GM19043 (cell line): Measurements from ENCODE around the gene GCC2.
"Not testable (repeated sequence)": the region's sequence is repeated elsewhere in the genome, so short reads cannot be mapped to it uniquely, and the experiment has no call there.

ENCODE experiments used
- ATAC-seq: cut with Tn5 transposase; IDR thresholded peaks from one replicate; pipeline ENCODE4 v1.9.1; 2021; ENCODE audit warnings: low read depth; ENCODE audit not compliant: unreplicated experiment

GCC2 gene

GRCh38 chr2:108444941-108445840, 3.8 kb upstream of the GCC2 start:
- no peak for ATAC-seq

DNA sequence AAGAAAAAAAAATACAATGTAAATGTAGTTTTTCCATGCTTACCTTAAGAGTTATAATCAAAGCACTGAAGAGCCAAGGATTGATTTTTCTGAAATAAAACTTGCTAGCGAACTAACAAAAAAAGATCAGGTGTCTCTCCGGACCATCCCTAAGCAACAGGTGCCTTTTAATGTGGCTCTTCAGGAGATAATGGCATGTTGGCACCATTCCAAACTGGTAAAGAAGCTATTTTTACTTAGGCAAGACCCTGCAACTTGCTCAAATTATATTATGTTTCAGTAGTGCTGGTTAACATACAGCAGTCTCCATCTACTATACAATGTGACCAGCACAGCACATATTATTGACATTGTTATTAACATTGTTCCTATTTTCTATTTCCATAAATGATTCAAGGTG, 2.3 kb upstream of the GCC2 start:
- ATAC-seq, result no peak

DNA sequence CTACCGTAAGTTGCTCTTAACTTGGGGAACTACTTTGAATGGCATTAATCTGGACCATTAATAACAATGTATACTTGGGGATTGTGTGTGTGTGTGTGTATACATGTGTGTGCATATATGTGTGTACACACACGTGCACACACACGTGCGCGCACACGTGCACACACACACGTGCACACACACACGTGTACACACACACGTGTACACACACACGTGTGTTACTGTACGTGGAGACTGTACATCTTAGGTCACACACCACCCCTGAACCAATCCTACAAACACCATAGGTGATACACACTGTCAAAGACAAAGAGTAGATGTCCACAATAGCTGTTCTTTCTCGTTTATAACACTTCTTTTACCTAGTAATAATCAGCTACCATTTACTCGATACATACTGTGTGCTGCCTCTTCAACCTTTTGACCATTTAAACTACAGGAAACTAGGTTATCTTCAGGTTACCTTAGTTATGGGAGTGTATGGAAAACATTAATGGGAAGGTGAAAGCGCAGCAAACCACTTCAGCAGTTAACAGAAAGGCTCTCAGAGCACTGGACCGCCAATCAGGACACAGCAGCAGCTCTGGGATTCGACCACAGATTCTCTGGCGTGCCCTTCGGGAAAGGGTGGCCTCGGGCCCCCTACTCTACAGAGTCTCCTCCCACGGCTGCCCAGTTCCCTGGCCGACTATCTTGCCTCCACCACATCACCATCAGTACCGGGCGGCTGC, 894 bp upstream of the GCC2 start:
- ATAC-seq, result no peak

DNA sequence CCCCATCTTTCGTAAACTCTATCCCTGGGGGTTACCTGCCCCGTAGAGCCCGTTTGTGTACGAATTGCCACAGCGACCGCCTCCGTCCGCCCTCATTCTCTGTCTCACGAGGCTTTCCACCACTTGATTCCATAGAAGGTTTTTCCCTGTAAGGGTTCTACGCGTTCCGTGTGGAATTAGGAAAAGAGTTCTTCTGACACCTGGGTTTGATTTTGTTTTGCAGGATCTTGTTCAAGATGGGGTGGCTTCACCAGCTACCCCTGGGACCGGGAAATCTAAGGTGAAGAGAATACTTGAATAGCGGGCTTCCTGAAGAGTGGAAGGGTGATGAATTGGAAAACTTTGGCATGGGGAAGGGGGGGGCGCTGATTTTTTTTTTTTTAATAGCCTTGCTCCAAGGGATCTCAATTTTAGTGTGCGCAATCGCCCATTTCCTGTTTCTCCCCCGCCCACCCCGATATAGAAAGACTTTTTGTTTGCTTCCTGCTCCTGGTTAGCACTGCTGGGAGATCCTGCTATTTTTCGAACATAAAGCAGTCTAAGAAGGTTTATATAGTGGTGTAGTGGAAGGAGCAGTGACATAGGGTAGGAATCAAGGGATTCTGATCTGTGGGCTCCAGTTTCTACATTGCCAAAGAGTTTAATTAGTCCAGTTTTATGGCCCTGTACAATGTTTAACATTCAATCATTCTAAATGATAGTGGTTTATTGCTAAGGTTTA, 564 bp downstream of the GCC2 start:
- ATAC-seq, result peak; percentile 30

GRCh38 chr2:108450863-108451262, 1.9 kb downstream of the GCC2 start:
- ATAC-seq, result no peak

GRCh38 chr2:108451976-108452375, 3.0 kb downstream of the GCC2 start:
- ATAC-seq, result no peak

DNA sequence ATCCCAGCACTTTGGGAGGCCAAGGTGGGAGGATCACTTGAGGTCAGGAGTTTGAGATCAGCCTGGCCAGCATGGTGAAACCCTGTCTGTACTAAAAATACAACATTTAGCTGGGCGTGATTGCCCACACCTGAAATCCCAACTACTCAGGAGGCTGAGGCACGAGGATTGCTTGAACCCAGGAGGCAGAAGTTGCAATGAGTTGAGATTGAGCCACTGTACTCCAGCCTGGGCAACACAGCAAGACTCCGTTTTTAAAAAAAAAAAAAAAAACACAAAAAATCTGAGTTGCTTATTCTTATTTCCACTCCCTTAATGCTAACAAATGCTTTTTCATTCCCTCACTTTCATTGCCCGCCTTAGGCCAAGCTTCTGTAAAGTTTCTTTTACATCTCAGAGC, 4.5 kb downstream of the GCC2 start:
- ATAC-seq, result not testable (repeated sequence)

GRCh38 chr2:108454440-108454839, 5.4 kb downstream of the GCC2 start:
- ATAC-seq, result no peak

DNA sequence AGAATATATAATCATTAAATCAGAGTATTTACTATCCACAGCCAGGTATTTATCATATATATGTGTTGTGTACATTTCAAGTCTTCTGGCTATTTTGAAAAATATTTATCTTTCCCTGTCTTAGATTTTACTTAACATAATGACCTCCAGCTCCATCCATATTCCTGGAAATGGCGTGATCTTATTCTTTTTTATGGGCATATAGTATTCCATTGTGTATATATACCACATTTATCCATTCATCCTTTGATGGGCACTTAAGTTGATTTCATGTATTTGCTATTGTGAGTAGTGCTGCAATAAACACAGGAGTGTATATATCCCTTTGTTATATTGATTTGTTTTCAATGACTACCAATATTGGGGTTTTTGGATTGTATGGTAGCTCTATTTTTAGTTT, 6.6 kb downstream of the GCC2 start:
- no peak for ATAC-seq

DNA sequence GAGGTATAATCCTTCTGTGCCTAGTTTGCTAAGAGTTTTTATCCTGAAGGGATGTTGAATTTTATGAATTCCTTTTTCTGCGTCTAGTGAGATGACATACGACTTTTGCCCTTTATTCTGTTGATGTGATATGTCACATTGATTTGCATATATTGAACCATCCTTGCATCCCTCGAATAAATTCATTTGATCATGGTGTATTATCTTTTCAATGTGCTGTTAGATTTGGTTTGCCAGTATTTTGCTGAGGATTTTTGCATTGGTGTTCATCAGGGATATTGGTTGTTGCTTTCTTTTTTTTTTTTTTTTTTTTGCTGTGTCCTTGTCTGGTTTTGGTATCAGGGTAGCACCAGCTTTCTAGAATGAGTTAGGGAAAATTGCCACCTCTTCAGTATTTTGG, 9.1 kb downstream of the GCC2 start:
- ATAC-seq, result no peak

DNA sequence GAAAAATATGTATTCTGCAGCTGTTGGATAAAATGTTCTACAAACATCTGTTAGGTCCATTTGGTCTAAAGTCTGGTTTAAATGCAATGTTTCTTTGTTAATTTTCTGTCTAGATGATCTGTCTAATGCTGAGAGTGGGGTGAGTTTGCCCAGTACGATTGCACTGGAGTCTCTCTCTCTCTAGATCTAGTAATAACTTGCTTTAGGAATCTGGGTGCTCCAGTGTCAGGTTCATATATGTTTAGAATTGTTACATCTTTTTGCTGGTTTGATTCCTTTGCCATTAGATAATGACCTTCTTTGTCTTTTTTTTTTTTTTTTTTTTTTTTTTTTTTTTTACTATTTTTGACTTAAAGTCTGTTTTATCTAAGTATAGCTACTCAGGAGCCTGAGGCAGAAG, 10.4 kb downstream of the GCC2 start:
- ATAC-seq, result no peak

GRCh38 chr2:108460345-108461037, 11.5 kb downstream of the GCC2 start:
- no peak for ATAC-seq

DNA sequence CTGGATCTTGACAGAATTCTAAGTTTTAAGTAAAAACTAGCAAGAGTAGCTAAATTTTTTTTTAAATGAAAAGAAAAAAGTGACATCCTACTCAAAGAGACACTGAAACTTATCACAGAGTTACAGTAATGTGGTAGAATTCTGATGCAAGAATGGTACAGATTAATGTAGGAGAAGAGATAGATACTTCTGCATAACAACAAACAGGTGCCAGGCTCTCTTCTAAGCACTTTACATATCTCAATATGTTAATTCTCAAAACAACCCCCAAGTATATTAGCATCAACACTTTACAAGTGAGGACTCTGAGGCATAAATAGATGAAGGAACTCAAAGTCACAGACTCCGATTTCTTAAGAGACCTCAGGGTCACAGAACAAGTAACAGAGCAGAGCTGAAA, 28.1 kb downstream of the GCC2 start:
- ATAC-seq, result no peak

DNA sequence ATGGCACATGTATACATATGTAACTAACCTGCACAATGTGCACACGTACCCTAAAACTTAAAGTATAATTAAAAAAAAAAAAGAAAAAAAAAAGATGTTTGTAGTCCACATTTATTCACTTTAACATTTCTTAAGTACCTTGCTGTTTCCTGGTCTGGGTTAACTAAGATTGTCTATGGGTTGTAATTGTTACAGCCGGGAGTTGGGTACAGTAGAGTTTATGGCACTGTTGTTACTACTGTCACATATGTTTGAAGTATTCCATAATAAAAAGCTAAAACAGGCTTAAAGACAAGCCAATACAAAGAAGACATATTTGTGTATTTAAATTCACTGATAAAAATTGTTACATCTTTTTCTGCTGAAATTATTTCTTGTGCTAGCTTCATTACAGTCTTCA, 36.2 kb downstream of the GCC2 start:
- no peak for ATAC-seq

- no peak for ATAC-seq
These were observed 41.6 kb downstream of the GCC2 start for GRCh38 chr2:108490506-108491122.

- ATAC-seq, result no peak
These were observed 42.8 kb downstream of the GCC2 start for GRCh38 chr2:108491848-108492247.

GRCh38 chr2:108492364-108492763, 43.4 kb downstream of the GCC2 start:
- no peak for ATAC-seq

- ATAC-seq, result not testable (repeated sequence)
These were observed 47.2 kb downstream of the GCC2 start for GRCh38 chr2:108496167-108496566.

DNA sequence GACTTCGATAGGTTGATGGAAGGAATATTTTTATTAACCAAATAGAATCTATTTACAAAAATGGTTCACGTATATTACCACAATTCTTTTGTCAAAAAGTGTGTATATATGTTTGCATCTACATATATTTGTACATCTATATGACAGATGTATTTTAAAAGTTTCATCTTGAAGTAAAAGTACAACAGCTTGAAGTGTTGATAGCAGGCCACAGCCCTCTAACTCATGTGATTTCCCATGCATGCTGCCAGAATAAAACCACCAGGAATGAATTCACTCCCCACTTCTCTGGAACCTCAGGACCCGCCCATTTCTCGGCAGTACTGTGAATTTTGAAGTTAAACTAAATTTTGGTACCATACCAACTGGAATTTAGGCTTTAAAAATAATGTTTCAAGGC, 58.6 kb downstream of the GCC2 start:
- not testable (repeated sequence) for ATAC-seq

DNA sequence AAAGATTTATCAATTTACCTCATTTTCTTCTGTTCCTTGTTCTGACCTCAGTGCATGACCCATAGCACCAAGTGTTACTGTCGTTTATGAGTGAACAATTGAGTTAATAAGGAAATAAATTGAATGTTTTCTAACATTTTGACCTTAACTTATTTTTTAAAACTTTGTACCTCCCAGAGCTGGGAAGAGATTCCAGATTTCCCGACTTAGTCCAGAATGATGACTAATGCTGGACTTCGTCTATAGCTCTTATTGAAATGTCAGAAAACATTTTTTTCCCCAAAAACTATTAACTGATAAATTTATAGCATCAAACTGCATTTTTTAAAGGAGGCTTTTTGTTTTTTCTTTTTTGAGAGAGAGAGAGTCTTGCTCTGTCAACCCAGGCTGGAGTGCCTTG, 63.4 kb downstream of the GCC2 start:
- not testable (repeated sequence) for ATAC-seq
